ENCODE results near the gene RAB13. TPM values are rescaled to one million over a fixed set of nuclear protein-coding genes. Genes with fewer than 3 reads are reported as not detected.
A peak's percentile ranks its signal among the peaks of the same experiment; 100 is the strongest.

The RAB13 gene
- total and polyA plus RNA-seq, 12 donors, result 22.9 to 328 (median 124) TPM

DNA sequence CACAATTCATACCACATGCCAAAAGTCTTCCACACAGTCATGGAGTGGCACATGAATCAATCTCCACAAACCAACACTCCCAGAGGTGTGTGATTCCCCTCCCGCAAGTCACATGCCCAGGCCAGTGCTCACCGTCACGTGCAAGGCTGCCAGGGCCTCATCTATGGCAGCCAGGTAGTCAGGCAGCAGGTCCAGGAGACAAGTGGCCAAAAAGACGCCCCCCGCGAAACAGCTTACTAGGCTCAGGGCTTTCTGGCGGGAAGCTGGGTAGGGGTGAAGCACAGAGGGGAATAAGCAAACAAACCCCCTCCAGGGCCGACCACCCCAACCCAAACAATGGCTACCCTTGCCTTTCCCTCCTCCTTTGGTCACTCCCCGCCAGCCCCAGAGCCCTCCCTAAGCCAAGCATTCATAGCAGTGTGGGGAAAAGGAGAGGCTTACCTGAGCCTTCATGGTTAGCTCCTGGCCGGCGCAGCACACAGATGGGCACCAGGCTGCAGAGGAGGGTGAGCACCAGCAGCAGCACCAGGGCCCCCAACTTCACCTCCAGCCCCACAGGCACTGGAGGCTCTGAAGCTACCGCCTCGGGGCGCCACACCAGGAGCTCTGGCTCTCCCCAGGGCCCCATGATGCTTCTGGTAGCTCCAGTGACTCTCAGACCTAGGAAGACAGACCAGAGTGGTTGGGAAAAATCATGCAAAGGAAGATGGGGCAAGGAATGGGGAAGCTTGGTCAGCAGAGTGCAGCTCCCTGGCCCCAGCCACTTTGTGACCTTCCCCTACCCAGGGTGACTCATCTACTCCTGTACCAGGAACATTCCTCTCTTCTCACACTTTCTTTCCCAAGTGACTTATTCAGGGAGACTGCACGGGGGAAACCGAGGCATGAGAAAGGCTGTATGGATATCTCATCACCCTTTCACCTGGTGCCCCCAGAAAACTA lies 23.8 kb downstream of the RAB13 start:
- Histone ChIP-seq H3K4me3 (peak overlapping the region in 2 of 4 donors; percentile 61 to 84), H3K9me3 (replicated peaks in 1 of 3) (no peaks in the 10 kb centered on the region), H3K27ac (peak overlapping the region; percentile 82 to 97 (median 93)), H3K4me1 (replicated peaks in 1 of 2) (peaks cover 33 to 50% of the 10 kb centered on the region in 2 donors), H3K36me3 (replicated peaks in 1 of 2) (peaks cover 0 to 18% of the 10 kb centered on the region in 2 donors), H3K27me3 (no peaks in the 10 kb centered on the region)
- DNase-seq, result peak; percentile 64 to 87 (median 82)
- no peak for TF ChIP-seq POLR2A (IDR thresholded peaks at IDR 0.05)
- TF ChIP-seq CTCF (IDR thresholded peaks at IDR 0.05), result no peak
- WGBS, 4 donors, result 25 to 40% (median 38%) methylated on average over 10 to 16 of the region's 16 CpGs
- intact Hi-C loops (cut with DNase I), result no loop called here

GRCh38 chr1:153961421-153961820 lies 24.7 kb downstream of the RAB13 start:
- Histone ChIP-seq H3K36me3 (replicated peaks in 1 of 2) (peaks cover 0 to 18% of the 10 kb centered on the region in 2 donors), H3K9me3 (replicated peaks in 1 of 3) (no peaks in the 10 kb centered on the region), H3K27me3 (no peaks in the 10 kb centered on the region), H3K4me3 (peak overlapping the region in 1 of 4 donors; percentile 61), H3K27ac (peak overlapping the region in 4 of 5 donors; percentile 92 to 97 (median 94)), H3K4me1 (replicated peaks in 1 of 2) (peaks cover 35 to 55% of the 10 kb centered on the region in 2 donors)
- no peak for TF ChIP-seq POLR2A (IDR thresholded peaks at IDR 0.05)
- no peak for TF ChIP-seq CTCF (IDR thresholded peaks at IDR 0.05)
- intact Hi-C loops (cut with DNase I), result no loop called here
- WGBS, 4 donors, result 57 to 89% (median 74%) methylated on average over 4 of the region's 4 CpGs
- no peak for DNase-seq

DNA sequence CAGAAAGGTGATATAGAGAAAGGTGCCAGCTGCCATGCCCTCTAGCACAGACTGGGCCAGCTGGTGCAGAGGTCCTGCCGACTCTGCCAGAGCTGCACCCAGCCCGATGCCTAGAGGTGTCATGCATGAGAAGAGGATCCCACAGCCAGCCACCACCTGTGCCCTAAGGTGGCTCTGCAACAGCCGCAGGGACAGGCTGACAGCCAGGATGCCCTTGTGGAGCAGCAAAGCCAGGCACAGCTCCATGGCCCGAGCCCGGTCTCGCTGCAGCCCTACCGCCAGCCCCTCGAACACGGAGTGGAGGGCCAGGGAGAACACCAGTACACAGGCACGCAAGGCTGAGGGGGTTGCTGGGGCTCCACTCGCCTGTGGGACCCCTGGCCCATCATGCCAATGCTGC lies 25.9 kb downstream of the RAB13 start:
- intact Hi-C loops (cut with DNase I), result no loop called here
- no peak for TF ChIP-seq CTCF (IDR thresholded peaks at IDR 0.05)
- TF ChIP-seq POLR2A (IDR thresholded peaks at IDR 0.05), result no peak
- Histone ChIP-seq H3K9me3 (replicated peaks in 1 of 3) (no peaks in the 10 kb centered on the region), H3K27ac (peak overlapping the region in 2 of 5 donors; percentile 92 to 96), H3K36me3 (replicated peaks in 1 of 2) (peaks cover 0 to 18% of the 10 kb centered on the region in 2 donors), H3K27me3 (no peaks in the 10 kb centered on the region), H3K4me3 (no peak overlapping the region), H3K4me1 (replicated peaks in 1 of 2) (peaks cover 35 to 62% of the 10 kb centered on the region in 2 donors)
- 87 to 100% (median 92%) methylated on average over 2 to 11 of the region's 11 CpGs for WGBS, 4 donors
- no peak for DNase-seq

DNA sequence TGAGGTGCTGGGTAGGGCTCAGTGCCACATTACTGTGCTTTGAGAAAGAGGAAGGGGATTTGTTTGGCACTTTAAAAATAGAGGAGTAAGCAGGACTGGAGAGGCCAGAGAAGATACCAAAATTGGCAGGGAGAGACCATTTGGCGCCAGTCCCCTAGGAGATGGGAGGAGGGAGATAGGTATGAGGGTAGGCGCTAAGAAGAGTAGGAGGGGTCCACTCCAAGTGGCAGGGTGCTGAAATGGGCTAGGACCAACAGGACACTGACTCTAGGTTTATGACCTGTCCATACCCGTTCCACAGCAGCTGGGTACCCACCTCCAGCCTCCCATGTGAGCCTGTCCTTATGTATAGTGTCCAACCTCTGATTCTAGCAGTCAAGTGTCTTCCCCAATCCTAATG lies 26.7 kb downstream of the RAB13 start:
- no peak for TF ChIP-seq POLR2A (IDR thresholded peaks at IDR 0.05)
- TF ChIP-seq CTCF (IDR thresholded peaks at IDR 0.05), result no peak
- Histone ChIP-seq H3K4me1 (replicated peaks in 1 of 2) (peaks cover 35 to 61% of the 10 kb centered on the region in 2 donors), H3K9me3 (replicated peaks in 1 of 3) (no peaks in the 10 kb centered on the region), H3K27ac (peak overlapping the region in 3 of 5 donors; percentile 46 to 92 (median 58)), H3K4me3 (peak overlapping the region in 1 of 4 donors; percentile 81), H3K36me3 (replicated peaks in 1 of 2) (peaks cover 0 to 18% of the 10 kb centered on the region in 2 donors), H3K27me3 (no peaks in the 10 kb centered on the region)
- no peak for DNase-seq
- intact Hi-C loops (cut with DNase I), result no loop called here
- 52 to 74% (median 66%) methylated on average over 3 of the region's 3 CpGs for WGBS, 4 donors
